SHP77 (cell line): Measurements from ENCODE around the gene SNAP25.

ENCODE experiments used
- DNase-seq, 2 experiments: peaks; one replicate each; lab custom pipeline; 2025; lab: John Stamatoyannopoulos, UW

SNAP25 gene

GRCh38 chr20:10263385-10264165 lies 44.9 kb downstream of the SNAP25 start:
- peak in 1 of 2 experiments; percentile 29 for DNase-seq

GRCh38 chr20:10264166-10264558 lies 45.5 kb downstream of the SNAP25 start:
- no peak for DNase-seq

- DNase-seq = no peak
Observed at GRCh38 chr20:10268636-10269035, 50.0 kb downstream of the SNAP25 start.

GRCh38 chr20:10270630-10271029 lies 52.0 kb downstream of the SNAP25 start:
- no peak for DNase-seq

GRCh38 chr20:10271494-10272219 lies 53.0 kb downstream of the SNAP25 start:
- no peak for DNase-seq

- no peak for DNase-seq
Observed at GRCh38 chr20:10276878-10277580, 58.4 kb downstream of the SNAP25 start.

GRCh38 chr20:10277616-10278015 lies 59.0 kb downstream of the SNAP25 start:
- no peak for DNase-seq

GRCh38 chr20:10278412-10278811 lies 59.8 kb downstream of the SNAP25 start:
- no peak for DNase-seq

- DNase-seq = no peak
Observed at GRCh38 chr20:10280018-10280908, 61.6 kb downstream of the SNAP25 start.

- DNase-seq = no peak
Observed at GRCh38 chr20:10281911-10282310, 63.3 kb downstream of the SNAP25 start.

- no peak for DNase-seq
Observed at GRCh38 chr20:10282979-10283456, 64.4 kb downstream of the SNAP25 start.

GRCh38 chr20:10286356-10286755 lies 67.7 kb downstream of the SNAP25 start:
- no peak for DNase-seq

- DNase-seq = no peak
Observed at GRCh38 chr20:10288421-10288820, 69.8 kb downstream of the SNAP25 start.

GRCh38 chr20:10288954-10289646 lies 70.5 kb downstream of the SNAP25 start:
- DNase-seq = no peak

- no peak for DNase-seq
Observed at GRCh38 chr20:10291568-10292248, 73.1 kb downstream of the SNAP25 start.

- no peak for DNase-seq
Observed at GRCh38 chr20:10297223-10297622, 78.6 kb downstream of the SNAP25 start.

GRCh38 chr20:10297684-10298240 lies 79.1 kb downstream of the SNAP25 start:
- DNase-seq = no peak

- no peak for DNase-seq
Observed at GRCh38 chr20:10300582-10301446, 82.2 kb downstream of the SNAP25 start.

GRCh38 chr20:10303852-10304251 lies 85.2 kb downstream of the SNAP25 start:
- DNase-seq = no peak
